IPS-20b (cell line): ENCODE results near the gene RANBP17.
"Not testable (repeated sequence)": the region's sequence is repeated elsewhere in the genome, so short reads cannot be mapped to it uniquely, and the experiment has no call there.

Source experiments
- H3K27ac ChIP-seq: one replicate; pipeline ENCODE4 v1.5.1; 2013; ENCODE audit warnings: low read length
- H3K27me3 ChIP-seq: 2 replicates; pipeline ENCODE4 v1.6.1; 2013; ENCODE audit warnings: mild to moderate bottlenecking, low read length, inconsistent platforms; ENCODE audit not compliant: insufficient read depth
- H3K36me3 ChIP-seq: 2 replicates; pipeline ENCODE4 v1.6.1; 2013; ENCODE audit warnings: low read depth, mild to moderate bottlenecking, inconsistent platforms, low read length, moderate library complexity; ENCODE audit not compliant: insufficient read depth
- H3K4me1 ChIP-seq: 2 replicates; pipeline ENCODE4 v1.6.1; 2013; ENCODE audit warnings: mild to moderate bottlenecking, control low read depth, inconsistent platforms, low read length, moderate library complexity; ENCODE audit not compliant: insufficient read depth
- H3K4me3 ChIP-seq: 2 replicates; pipeline ENCODE4 v1.5.1; 2013; ENCODE audit warnings: mild to moderate bottlenecking, low read length, inconsistent platforms
- H3K9ac ChIP-seq: 2 replicates; pipeline ENCODE4 v1.6.1; 2013; ENCODE audit warnings: low read depth, mild to moderate bottlenecking, inconsistent platforms, low read length, moderate library complexity
- H3K9me3 ChIP-seq: 2 replicates; pipeline ENCODE4 v1.6.1; 2013; ENCODE audit warnings: mild to moderate bottlenecking, low read depth, low read length, inconsistent platforms; ENCODE audit not compliant: insufficient read depth

RANBP17 gene

GRCh38 chr5:170870390-170870789, 8.6 kb downstream of the RANBP17 start:
- H3K36me3 ChIP-seq, H3K27ac ChIP-seq, H3K4me3 ChIP-seq, H3K27me3 ChIP-seq, H3K9ac ChIP-seq, H3K4me1 ChIP-seq, H3K9me3 ChIP-seq: not testable (repeated sequence)

- H3K9ac ChIP-seq: no peak overlapping the region
- H3K9me3 ChIP-seq: peaks cover 8% of the 10 kb centered on the region; the same call in 1 of the 2 replicates
- no peaks in the 10 kb centered on the region for H3K27me3 ChIP-seq
- H3K4me3 ChIP-seq: no peak overlapping the region
- no peak overlapping the region for H3K27ac ChIP-seq
- H3K4me1 ChIP-seq: no peaks in the 10 kb centered on the region; the same call in 1 of the 2 replicates
- no peaks in the 10 kb centered on the region for H3K36me3 ChIP-seq
Measured at GRCh38 chr5:170874017-170874416, 12.2 kb downstream of the RANBP17 start.

- Histone ChIP-seq H3K9me3 (peaks cover 8% of the 10 kb centered on the region; the same call in 1 of the 2 replicates), H3K4me1 (no peaks in the 10 kb centered on the region), H3K27me3 (no peaks in the 10 kb centered on the region), H3K4me3 (no peak overlapping the region), H3K27ac (no peak overlapping the region), H3K36me3 (peaks cover 8% of the 10 kb centered on the region; the same call in 1 of the 2 replicates), H3K9ac (no peak overlapping the region)
Measured at GRCh38 chr5:170875811-170876210, 14.0 kb downstream of the RANBP17 start.

- Histone ChIP-seq H3K36me3 (peaks cover 13% of the 10 kb centered on the region; the same call in 1 of the 2 replicates), H3K27me3 (no peaks in the 10 kb centered on the region), H3K4me1 (no peaks in the 10 kb centered on the region), H3K9ac (no peak overlapping the region), H3K4me3 (no peak overlapping the region), H3K9me3 (no peaks in the 10 kb centered on the region), H3K27ac (no peak overlapping the region)
Measured at GRCh38 chr5:170880084-170880483, 18.3 kb downstream of the RANBP17 start.

- H3K36me3 ChIP-seq: peaks cover 17% of the 10 kb centered on the region; the same call in 1 of the 2 replicates
- H3K4me3 ChIP-seq: no peak overlapping the region
- H3K27me3 ChIP-seq: no peaks in the 10 kb centered on the region
- H3K27ac ChIP-seq: no peak overlapping the region
- H3K9me3 ChIP-seq: no peaks in the 10 kb centered on the region
- no peaks in the 10 kb centered on the region for H3K4me1 ChIP-seq
- H3K9ac ChIP-seq: no peak overlapping the region
Measured at GRCh38 chr5:170882345-170882744, 20.5 kb downstream of the RANBP17 start.

- H3K27ac ChIP-seq: no peak overlapping the region
- 0 out of 2 replicates have a peak, but pooled peaks cover 8% of the 10 kb centered on the region for H3K36me3 ChIP-seq
- no peak overlapping the region for H3K9ac ChIP-seq
- H3K9me3 ChIP-seq: no peaks in the 10 kb centered on the region
- H3K4me1 ChIP-seq: no peaks in the 10 kb centered on the region
- H3K27me3 ChIP-seq: no peaks in the 10 kb centered on the region
- no peak overlapping the region for H3K4me3 ChIP-seq
Measured at GRCh38 chr5:170885256-170885655, 23.4 kb downstream of the RANBP17 start.

- no peak overlapping the region for H3K4me3 ChIP-seq
- H3K9ac ChIP-seq: no peak overlapping the region
- no peaks in the 10 kb centered on the region for H3K27me3 ChIP-seq
- H3K4me1 ChIP-seq: no peaks in the 10 kb centered on the region
- 0 out of 2 replicates have a peak, but pooled peaks cover 8% of the 10 kb centered on the region for H3K36me3 ChIP-seq
- H3K27ac ChIP-seq: no peak overlapping the region
- no peaks in the 10 kb centered on the region for H3K9me3 ChIP-seq
Measured at GRCh38 chr5:170885809-170886208, 24.0 kb downstream of the RANBP17 start.

- H3K4me3 ChIP-seq: no peak overlapping the region
- H3K9me3 ChIP-seq: no peaks in the 10 kb centered on the region
- no peaks in the 10 kb centered on the region for H3K4me1 ChIP-seq
- no peak overlapping the region for H3K27ac ChIP-seq
- H3K9ac ChIP-seq: no peak overlapping the region
- H3K36me3 ChIP-seq: 0 out of 2 replicates have a peak, but pooled peaks cover 8% of the 10 kb centered on the region
- H3K27me3 ChIP-seq: no peaks in the 10 kb centered on the region
Measured at GRCh38 chr5:170886210-170886894, 24.5 kb downstream of the RANBP17 start.

- no peaks in the 10 kb centered on the region for H3K4me1 ChIP-seq
- no peak overlapping the region for H3K9ac ChIP-seq
- H3K4me3 ChIP-seq: no peak overlapping the region
- H3K27ac ChIP-seq: no peak overlapping the region
- peaks cover 4% of the 10 kb centered on the region; the same call in 1 of the 2 replicates for H3K36me3 ChIP-seq
- no peaks in the 10 kb centered on the region for H3K27me3 ChIP-seq
- H3K9me3 ChIP-seq: no peaks in the 10 kb centered on the region
Measured at GRCh38 chr5:170892196-170892595, 30.4 kb downstream of the RANBP17 start.

- peaks cover 4% of the 10 kb centered on the region; the same call in 1 of the 2 replicates for H3K36me3 ChIP-seq
- no peaks in the 10 kb centered on the region for H3K27me3 ChIP-seq
- H3K4me3 ChIP-seq: no peak overlapping the region
- no peaks in the 10 kb centered on the region for H3K9me3 ChIP-seq
- H3K27ac ChIP-seq: no peak overlapping the region
- H3K9ac ChIP-seq: no peak overlapping the region
- no peaks in the 10 kb centered on the region for H3K4me1 ChIP-seq
Measured at GRCh38 chr5:170894665-170895064, 32.8 kb downstream of the RANBP17 start.

- H3K36me3 ChIP-seq: peaks cover 4% of the 10 kb centered on the region; the same call in 1 of the 2 replicates
- no peaks in the 10 kb centered on the region for H3K9me3 ChIP-seq
- no peak overlapping the region for H3K9ac ChIP-seq
- H3K27me3 ChIP-seq: no peaks in the 10 kb centered on the region
- H3K4me3 ChIP-seq: no peak overlapping the region
- H3K27ac ChIP-seq: no peak overlapping the region
- no peaks in the 10 kb centered on the region for H3K4me1 ChIP-seq
Measured at GRCh38 chr5:170896779-170897178, 35.0 kb downstream of the RANBP17 start.

- no peaks in the 10 kb centered on the region for H3K27me3 ChIP-seq
- H3K9ac ChIP-seq: no peak overlapping the region
- no peaks in the 10 kb centered on the region for H3K9me3 ChIP-seq
- H3K4me1 ChIP-seq: no peaks in the 10 kb centered on the region
- no peak overlapping the region for H3K4me3 ChIP-seq
- no peak overlapping the region for H3K27ac ChIP-seq
- H3K36me3 ChIP-seq: no peaks in the 10 kb centered on the region
Measured at GRCh38 chr5:170903075-170903474, 41.3 kb downstream of the RANBP17 start.
